GM13977 (cell line): ENCODE results near the gene USB1.

Source experiments
- DNase-seq: peaks from one replicate; pipeline ENCODE4 v3.0.0; 2012; ENCODE audit warnings: low spot score
- in situ Hi-C: fragments of 300-500 bp; cut with MboI; formaldehyde crosslinking; loops from one replicate; pipeline ENCODE4 v1.12.0; 2022; ENCODE audit warnings: low sequenced_read_pairs, low pct_unique_long_range_greater_than_20kb, mixed read lengths, inconsistent platforms; ENCODE audit not compliant: unreplicated experiment
- TF ChIP-seq, protein P1 (sequence below): IDR thresholded peaks from 2 replicates; pipeline ENCODE4 v1.5.1; 2012; ENCODE audit warnings: mild to moderate bottlenecking, control low read depth; ENCODE audit not compliant: insufficient read depth; ENCODE audit errors: extremely low read depth, missing control alignments

Gene USB1, protein sequence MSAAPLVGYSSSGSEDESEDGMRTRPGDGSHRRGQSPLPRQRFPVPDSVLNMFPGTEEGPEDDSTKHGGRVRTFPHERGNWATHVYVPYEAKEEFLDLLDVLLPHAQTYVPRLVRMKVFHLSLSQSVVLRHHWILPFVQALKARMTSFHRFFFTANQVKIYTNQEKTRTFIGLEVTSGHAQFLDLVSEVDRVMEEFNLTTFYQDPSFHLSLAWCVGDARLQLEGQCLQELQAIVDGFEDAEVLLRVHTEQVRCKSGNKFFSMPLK

DNA sequence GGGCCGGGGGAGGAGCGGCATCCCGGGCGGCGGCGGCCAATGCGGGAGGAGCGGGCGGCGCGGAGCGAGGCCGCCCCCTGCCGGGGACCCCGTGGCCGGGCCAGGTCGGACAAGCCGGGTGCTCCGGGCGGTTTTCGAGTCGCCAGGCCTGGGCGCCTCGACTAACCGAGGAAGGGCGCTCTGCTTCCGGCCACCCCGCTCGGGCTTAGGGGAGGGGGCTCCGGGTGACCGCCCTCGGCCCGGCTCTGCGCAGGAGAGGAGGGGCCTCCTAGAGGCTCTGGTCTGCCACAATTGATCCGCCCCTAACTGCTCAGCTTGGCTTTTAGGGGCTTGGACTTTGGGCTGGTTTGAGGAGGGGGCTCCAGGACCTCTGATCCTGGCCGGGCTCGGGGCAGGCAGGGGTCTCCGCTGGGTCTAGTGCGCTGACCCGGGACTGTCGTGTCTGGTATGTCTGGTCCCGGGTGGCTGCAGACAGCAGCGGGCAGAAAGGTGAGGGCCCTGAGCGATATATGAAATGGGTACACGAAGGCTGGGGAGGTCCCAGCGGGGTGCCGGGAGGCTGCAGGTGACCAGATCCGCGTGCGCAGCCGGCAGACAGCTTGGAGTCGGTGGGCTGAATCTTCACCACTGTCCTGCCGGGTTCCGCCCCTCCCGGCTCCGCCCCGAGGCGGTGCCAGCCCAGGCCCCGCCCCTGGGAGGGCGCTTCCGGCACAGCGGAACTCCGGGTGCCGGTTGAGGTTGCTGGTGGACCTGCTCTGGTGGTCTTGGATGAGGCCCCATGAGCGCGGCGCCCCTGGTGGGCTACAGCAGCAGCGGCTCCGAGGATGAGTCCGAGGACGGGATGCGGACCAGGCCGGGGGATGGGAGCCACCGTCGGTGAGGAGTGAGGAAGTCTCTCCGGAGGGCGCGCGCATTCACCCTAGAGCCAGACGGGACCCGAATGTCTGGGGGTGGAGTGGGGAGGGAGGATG lies at the start of gene USB1:
USB1 (plus strand) TSS at position 702 of the 971 bp plus-strand sequence; CDS start at position 779, 77 bp downstream.
- peak; percentile 99 for DNase-seq
- in situ Hi-C loops: loop anchor here (10.0 to 25.0 kb wide), 2 partner anchors 106 to 311 kb away; no protein-coding TSS in a partner anchor
- TF ChIP-seq, protein P1, sequence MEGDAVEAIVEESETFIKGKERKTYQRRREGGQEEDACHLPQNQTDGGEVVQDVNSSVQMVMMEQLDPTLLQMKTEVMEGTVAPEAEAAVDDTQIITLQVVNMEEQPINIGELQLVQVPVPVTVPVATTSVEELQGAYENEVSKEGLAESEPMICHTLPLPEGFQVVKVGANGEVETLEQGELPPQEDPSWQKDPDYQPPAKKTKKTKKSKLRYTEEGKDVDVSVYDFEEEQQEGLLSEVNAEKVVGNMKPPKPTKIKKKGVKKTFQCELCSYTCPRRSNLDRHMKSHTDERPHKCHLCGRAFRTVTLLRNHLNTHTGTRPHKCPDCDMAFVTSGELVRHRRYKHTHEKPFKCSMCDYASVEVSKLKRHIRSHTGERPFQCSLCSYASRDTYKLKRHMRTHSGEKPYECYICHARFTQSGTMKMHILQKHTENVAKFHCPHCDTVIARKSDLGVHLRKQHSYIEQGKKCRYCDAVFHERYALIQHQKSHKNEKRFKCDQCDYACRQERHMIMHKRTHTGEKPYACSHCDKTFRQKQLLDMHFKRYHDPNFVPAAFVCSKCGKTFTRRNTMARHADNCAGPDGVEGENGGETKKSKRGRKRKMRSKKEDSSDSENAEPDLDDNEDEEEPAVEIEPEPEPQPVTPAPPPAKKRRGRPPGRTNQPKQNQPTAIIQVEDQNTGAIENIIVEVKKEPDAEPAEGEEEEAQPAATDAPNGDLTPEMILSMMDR: peak; percentile 79

DNA sequence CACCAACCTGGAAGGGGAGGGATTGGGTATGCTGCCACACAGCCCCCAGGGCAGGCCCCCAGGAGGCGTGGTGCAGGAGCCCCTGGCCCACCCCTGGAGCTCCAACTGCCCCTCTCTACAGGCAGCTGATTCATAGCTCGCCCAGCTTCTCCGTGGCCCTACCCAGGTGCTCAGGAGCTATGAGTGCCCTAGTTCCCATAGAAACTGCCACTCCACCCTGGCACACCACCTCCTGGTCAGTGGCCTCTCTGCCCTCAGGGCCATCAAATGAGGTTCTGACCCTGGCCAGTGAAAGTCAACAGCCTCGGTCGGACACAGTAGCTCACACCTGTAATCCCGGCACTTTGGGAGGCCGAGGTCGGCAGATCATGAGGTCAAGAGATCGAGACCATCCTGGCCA lies 48.3 kb upstream of the USB1 start:
- in situ Hi-C loops: no loop called here
- no peak for DNase-seq
- TF ChIP-seq, protein P1: no peak

DNA sequence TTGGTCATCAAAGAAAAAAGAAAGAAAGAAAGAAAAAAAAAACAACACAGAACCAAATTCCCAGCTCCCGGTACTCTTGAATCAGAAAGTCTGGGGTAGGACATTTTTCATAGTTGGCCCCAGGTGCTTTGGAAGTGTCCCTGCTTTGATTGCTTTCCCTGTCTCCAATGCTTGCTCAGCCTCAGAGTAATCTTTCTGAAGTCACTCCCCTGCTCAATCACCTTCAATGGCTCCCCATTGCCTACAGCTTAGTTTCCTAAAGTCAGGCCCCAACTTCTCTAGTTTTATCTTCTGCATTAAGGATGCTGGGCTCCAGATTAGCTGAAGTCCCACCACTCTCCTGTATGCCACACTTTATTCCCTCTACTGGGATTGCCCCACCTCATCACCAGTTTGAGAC lies 47.4 kb upstream of the USB1 start:
- in situ Hi-C loops: no loop called here
- no peak for DNase-seq
- TF ChIP-seq, protein P1: no peak

DNA sequence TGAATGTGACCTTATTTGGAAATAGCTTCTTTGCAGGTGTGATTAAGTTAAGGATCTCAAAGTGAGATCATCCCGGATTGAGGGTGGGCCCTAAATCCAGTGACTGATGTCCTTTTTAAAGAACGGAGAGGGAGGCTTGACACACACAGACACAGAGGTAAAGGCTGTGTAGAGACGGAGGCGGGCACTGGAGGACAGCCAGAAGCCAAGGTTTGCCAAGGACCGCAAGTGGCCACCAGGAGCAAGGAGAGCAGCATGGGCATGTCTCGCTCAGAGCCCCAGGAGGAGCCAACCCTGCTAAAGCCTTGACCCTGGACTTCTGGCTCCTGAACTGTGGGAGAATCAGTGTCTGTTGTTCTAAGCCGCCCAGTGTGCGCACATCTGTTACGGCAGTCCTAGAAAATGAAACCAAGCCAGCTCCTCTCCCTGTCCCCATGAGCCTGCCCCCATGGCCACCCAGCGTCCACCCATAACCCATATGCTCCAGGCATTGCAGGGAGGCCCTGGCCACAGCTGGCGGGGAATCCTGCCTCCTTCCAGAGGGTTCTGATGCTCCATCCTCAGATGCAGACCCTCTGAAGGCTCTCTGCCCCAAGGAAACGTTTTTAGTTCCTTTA lies 45.5 kb upstream of the USB1 start:
- no peak for DNase-seq
- TF ChIP-seq, protein P1: no peak
- in situ Hi-C loops: no loop called here

DNA sequence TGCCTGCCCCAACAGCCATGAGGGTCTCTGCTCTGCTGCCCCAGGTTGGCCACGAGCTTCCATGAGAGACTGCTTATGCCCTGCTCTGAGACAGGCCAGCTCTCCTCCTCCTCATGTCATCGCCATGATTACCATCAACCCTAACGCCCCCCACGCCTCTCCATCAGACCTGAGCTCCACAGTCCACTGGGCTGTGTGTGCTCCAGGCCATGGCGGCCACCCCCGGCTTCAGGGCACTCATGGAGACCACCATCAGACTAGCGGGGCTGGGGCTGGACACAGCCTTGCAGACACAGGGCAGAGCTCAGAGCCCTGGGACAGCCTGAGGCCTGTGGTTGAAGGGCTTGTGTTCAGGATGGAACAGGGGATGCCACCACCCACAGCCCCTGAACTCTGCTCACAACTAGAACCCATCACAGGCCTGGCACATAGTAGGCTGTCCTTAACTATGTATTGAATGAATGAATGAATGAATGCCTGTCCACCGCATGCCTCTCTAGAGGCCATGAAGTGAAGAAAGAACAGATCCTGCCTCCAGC lies 44.9 kb upstream of the USB1 start:
- no peak for DNase-seq
- in situ Hi-C loops: no loop called here
- TF ChIP-seq, protein P1: no peak

DNA sequence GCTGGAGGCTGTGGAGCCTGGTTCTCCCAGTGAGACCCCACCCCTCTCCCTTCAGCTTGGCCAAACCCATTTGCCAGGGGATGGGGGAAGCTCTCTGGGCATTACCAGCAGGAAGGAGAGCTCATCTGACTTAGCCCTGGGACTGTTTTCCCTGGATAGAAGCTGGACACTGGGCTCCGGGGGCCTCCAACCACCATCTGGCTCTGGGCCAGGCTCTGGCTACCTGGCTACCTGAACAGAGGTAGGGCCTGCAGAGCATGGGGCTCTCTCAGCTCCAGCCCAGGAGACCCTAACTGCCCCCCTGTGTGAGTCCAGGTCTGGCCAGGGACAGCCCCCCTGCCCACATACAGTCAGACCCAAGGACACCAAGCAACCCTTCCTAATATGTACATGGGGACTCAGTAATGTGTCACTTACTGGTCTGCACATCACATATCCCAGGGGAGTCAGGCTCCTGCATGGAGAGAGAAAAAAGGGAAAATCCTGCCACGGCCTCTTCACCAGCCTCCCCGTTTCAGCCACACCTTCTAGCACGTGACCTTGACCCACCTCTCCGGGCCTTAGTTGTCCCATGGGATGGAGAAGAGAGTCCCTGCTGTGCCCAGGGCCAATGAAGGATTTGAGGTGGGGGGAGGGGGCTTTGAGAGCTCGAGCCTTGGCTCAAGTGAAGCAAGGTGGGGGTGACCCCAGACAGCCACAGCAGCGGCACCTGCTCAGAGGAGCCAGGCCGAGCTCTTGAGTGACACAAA lies 44.1 kb upstream of the USB1 start:
- in situ Hi-C loops: no loop called here
- DNase-seq: no peak
- TF ChIP-seq, protein P1: no peak
